ENCODE measurements around the gene ATP2B1. TPM values are rescaled to one million over a fixed set of nuclear protein-coding genes. Genes with fewer than 3 reads are reported as not detected.

ATP2B1 gene
- total and polyA plus RNA-seq, 12 donors, result 6.3 to 37.3 (median 17.4) TPM

DNA sequence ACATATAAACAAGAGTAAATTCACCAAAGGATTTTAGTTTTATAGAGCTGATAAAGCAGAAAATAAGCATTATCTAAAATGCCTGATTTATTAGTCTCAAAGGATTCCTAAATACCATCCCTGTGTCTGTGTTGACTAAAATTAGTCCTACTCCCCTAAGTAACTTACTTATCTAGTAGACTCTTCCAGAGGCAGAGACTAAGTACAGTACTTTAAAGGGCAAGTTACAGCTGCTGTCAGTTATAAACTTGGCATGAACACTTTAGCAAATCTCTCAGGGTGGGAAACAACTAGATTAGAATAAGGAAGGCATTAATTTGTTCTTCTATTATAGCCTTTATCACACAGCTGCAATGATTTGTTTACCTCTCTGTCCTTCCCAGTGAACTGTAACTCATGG is 46.0 kb downstream of the ATP2B1 start:
- Histone ChIP-seq H3K9me3 (replicated peaks in 1 of 3) (no peaks in the 10 kb centered on the region), H3K27ac (no peak overlapping the region), H3K27me3 (no peaks in the 10 kb centered on the region), H3K4me1 (replicated peaks in 1 of 2) (peaks cover 0 to 38% of the 10 kb centered on the region in 2 donors), H3K4me3 (no peak overlapping the region), H3K36me3 (replicated peaks in 1 of 2) (no peaks in the 10 kb centered on the region)
- DNase-seq, result no peak
- TF ChIP-seq, protein P1, sequence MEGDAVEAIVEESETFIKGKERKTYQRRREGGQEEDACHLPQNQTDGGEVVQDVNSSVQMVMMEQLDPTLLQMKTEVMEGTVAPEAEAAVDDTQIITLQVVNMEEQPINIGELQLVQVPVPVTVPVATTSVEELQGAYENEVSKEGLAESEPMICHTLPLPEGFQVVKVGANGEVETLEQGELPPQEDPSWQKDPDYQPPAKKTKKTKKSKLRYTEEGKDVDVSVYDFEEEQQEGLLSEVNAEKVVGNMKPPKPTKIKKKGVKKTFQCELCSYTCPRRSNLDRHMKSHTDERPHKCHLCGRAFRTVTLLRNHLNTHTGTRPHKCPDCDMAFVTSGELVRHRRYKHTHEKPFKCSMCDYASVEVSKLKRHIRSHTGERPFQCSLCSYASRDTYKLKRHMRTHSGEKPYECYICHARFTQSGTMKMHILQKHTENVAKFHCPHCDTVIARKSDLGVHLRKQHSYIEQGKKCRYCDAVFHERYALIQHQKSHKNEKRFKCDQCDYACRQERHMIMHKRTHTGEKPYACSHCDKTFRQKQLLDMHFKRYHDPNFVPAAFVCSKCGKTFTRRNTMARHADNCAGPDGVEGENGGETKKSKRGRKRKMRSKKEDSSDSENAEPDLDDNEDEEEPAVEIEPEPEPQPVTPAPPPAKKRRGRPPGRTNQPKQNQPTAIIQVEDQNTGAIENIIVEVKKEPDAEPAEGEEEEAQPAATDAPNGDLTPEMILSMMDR (IDR thresholded peaks at IDR 0.05), result no peak
- TF ChIP-seq POLR2A (IDR thresholded peaks at IDR 0.05), result no peak
- intact Hi-C loops (cut with DNase I), result no loop called here

DNA sequence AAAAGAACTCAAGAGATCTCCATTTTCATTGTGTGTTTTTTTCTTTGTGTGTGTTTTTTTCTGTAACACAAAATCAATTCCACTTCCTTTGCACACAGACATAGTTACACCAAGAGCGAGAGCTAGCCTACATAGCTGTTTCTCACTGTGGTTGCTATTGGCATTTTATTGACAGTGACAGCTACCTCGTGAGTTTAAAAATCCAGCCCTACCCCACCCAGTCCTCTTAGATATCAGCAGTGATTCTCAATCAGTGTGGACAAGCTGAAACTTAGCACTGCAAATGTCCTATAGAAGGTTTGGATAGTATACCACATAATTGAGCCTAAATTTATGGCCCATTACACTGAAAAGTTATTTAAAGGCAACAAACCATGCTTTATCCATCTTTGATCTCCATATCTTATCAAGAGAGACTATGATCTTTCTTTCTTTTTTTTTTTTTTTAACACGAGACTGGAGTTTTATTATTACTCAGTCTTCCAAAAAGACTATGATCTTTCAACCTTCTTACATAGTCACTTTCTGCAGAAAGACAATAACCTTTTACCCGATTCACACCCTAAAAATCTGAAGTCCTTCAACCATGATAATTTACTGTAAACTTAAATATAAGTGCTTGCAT is 46.8 kb downstream of the ATP2B1 start:
- Histone ChIP-seq H3K36me3 (replicated peaks in 1 of 2) (no peaks in the 10 kb centered on the region), H3K4me1 (replicated peaks in 1 of 2) (peaks cover 0 to 38% of the 10 kb centered on the region in 2 donors), H3K9me3 (replicated peaks in 1 of 3) (no peaks in the 10 kb centered on the region), H3K27ac (no peak overlapping the region), H3K27me3 (no peaks in the 10 kb centered on the region), H3K4me3 (no peak overlapping the region)
- no peak for DNase-seq
- TF ChIP-seq, protein P1 (IDR thresholded peaks at IDR 0.05), result no peak
- no peak for TF ChIP-seq POLR2A (IDR thresholded peaks at IDR 0.05)
- WGBS, 4 donors, result 75 to 82% (median 79%) methylated on average over 4 of the region's 4 CpGs
- intact Hi-C loops (cut with DNase I), result no loop called here

DNA sequence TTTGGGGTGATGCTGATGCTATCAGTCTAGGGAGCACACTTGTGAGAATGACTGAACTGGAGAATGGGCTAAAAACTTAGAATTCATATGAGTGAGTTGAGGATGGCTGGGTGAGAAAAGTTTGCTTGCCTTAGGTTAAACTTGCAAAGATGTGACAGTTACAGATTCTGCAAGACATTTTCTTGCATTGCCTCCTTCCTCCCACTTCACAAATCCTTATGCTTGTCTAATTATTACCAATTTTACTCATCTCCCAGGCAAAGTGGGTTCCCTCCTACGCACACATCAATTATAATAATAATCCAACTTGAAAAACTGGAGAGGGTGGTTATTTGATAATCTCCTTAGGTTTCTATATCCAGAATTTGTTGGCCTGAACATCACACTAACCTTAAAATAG is 50.9 kb downstream of the ATP2B1 start:
- Histone ChIP-seq H3K9me3 (replicated peaks in 1 of 3) (no peaks in the 10 kb centered on the region), H3K27me3 (no peaks in the 10 kb centered on the region), H3K4me3 (no peak overlapping the region), H3K36me3 (replicated peaks in 1 of 2) (no peaks in the 10 kb centered on the region), H3K27ac (no peak overlapping the region), H3K4me1 (replicated peaks in 1 of 2) (peaks cover 0 to 18% of the 10 kb centered on the region in 2 donors)
- intact Hi-C loops (cut with DNase I), result no loop called here
- no peak for DNase-seq
- TF ChIP-seq, protein P1 (IDR thresholded peaks at IDR 0.05), result no peak
- no peak for TF ChIP-seq POLR2A (IDR thresholded peaks at IDR 0.05)
- 82 to 100% (median 96%) methylated on average over 1 of the region's 1 CpG for WGBS, 4 donors

DNA sequence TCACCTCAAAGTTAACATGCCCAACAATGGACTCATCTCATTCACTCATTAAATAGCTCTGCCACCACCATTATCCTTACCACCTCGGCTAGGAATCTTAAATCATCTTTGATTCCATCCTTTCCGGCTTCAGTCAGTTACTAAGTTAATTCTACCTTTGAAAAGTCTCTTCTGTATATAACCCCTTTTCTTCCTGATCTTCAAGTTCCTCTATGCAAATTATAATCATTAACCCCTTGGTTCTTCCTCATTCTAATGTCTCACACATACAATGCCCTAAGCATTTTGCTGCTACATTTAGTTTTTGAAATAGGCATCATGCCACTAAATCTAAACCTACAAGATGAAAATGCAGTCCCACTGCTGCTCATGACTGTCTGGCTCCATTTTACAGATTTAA is 51.6 kb downstream of the ATP2B1 start:
- H3K4me1 ChIP-seq (replicated peaks in 1 of 2), result peaks cover 0 to 11% of the 10 kb centered on the region in 2 donors
- H3K27me3 ChIP-seq, result no peaks in the 10 kb centered on the region
- H3K4me3 ChIP-seq, result no peak overlapping the region
- H3K27ac ChIP-seq, result no peak overlapping the region
- intact Hi-C loops (cut with DNase I), result no loop called here
- WGBS, 4 donors, result 79 to 93% (median 87%) methylated on average over 2 of the region's 2 CpGs
- no peaks in the 10 kb centered on the region for H3K36me3 ChIP-seq (replicated peaks in 1 of 2)
- no peaks in the 10 kb centered on the region for H3K9me3 ChIP-seq (replicated peaks in 1 of 3)
- no peak for DNase-seq
- TF ChIP-seq POLR2A (IDR thresholded peaks at IDR 0.05), result no peak
- TF ChIP-seq, protein P1 (IDR thresholded peaks at IDR 0.05), result no peak
